PC-9 (cell line): ENCODE measurements around the gene GPHN. TPM values are rescaled to one million over a fixed set of nuclear protein-coding genes. Genes with fewer than 3 reads are reported as not detected.

ENCODE experiments used
- BruUV-seq: library from RNA; stranded (reverse); fragments of 400-500 nt; replicated peaks from 2 replicates; lab custom pipeline; 2021; lab: Mats Ljungman, UMichigan
- CTCF ChIA-PET: fragments of 300-600 bp; sonication (Branson Sonifier 250); formaldehyde crosslinking; loops from one replicate; lab custom pipeline; 2022; ENCODE audit warnings: antibody characterized with exemption; lab: Charles Lee
- POLR2A ChIA-PET: fragments of 300-600 bp; sonication (Branson Sonifier 250); formaldehyde crosslinking; loops from one replicate; lab custom pipeline; 2022; ENCODE audit warnings: antibody characterized with exemption; ENCODE audit not compliant: unreplicated experiment; lab: Charles Lee
- DNase-seq, 2 experiments: peaks; one replicate each; pipeline versions ENCODE4 v3.0.0 to v3.0.0-alpha.2; 2015 to 2022; ENCODE audit warnings: mixed read lengths in 1 of 2
- H2AFZ ChIP-seq: fragments of 200-600 bp; sonication (generic); 2 replicates; pipeline ENCODE4 v1.8.1; 2017; ENCODE audit warnings: antibody characterized with exemption
- H3F3A ChIP-seq: fragments of 200-600 bp; sonication (generic); 2 replicates; pipeline ENCODE4 v1.8.1; 2017; ENCODE audit warnings: antibody characterized with exemption, mild to moderate bottlenecking, low read depth; ENCODE audit not compliant: insufficient read depth
- H3K27ac ChIP-seq: fragments of 200-600 bp; sonication (generic); 2 replicates; pipeline ENCODE4 v1.6.1; 2016; ENCODE audit warnings: mixed run types
- H3K27me3 ChIP-seq: fragments of 200-600 bp; sonication (generic); 2 replicates; pipeline ENCODE4 v1.6.1; 2016; ENCODE audit warnings: low read depth, mixed run types; ENCODE audit not compliant: insufficient read depth
- H3K36me3 ChIP-seq: fragments of 200-600 bp; sonication (generic); 2 replicates; pipeline ENCODE4 v1.6.1; 2016; ENCODE audit warnings: low read depth, mixed run types
- H3K4me1 ChIP-seq: fragments of 200-600 bp; sonication (generic); replicated peaks from 2 replicates; pipeline ENCODE4 v1.6.1; 2016; ENCODE audit warnings: mixed run types; ENCODE audit not compliant: insufficient read depth
- H3K4me2 ChIP-seq: fragments of 200-600 bp; sonication (generic); 2 replicates; pipeline ENCODE4 v1.6.1; 2017; ENCODE audit warnings: mixed run types
- H3K4me3 ChIP-seq: fragments of 200-600 bp; sonication (generic); 2 replicates; pipeline ENCODE4 v1.6.1; 2016; ENCODE audit warnings: mixed run types
- H3K79me2 ChIP-seq: fragments of 200-600 bp; sonication (generic); 2 replicates; pipeline ENCODE4 v1.6.1; 2017; ENCODE audit warnings: low read depth, mixed run types
- H3K9me2 ChIP-seq: fragments of 200-600 bp; sonication (generic); 2 replicates; pipeline ENCODE4 v1.8.1; 2017; ENCODE audit warnings: mild to moderate bottlenecking; ENCODE audit not compliant: insufficient read depth
- H3K9me3 ChIP-seq: fragments of 200-600 bp; sonication (generic); 2 replicates; pipeline ENCODE4 v1.8.1; 2016; ENCODE audit warnings: low read depth; ENCODE audit not compliant: insufficient read depth
- H4K20me1 ChIP-seq: fragments of 200-600 bp; sonication (generic); 2 replicates; pipeline ENCODE4 v1.8.1; 2017; ENCODE audit not compliant: insufficient read depth
- EZH2 ChIP-seq: fragments of 200-600 bp; sonication (generic); IDR thresholded peaks from 2 replicates; pipeline ENCODE4 v1.8.0; 2017; ENCODE audit warnings: antibody characterized with exemption, low read depth
- intact Hi-C: fragments of 100-400 bp; cut with micrococcal nuclease; formaldehyde crosslinking; loops from one replicate; pipeline ENCODE4 v1.10.0; 2022; ENCODE audit not compliant: unreplicated experiment
- total RNA-seq: library from RNA; stranded (reverse); gene quantifications from 2 replicates; pipeline ENCODE4 v1.2.3, GENCODE V29; 2021
- TF ChIP-seq, protein P1 (sequence below): fragments of 200-600 bp; sonication (generic); conservative IDR thresholded peaks from 2 replicates; pipeline ENCODE4 v1.6.1; 2017; ENCODE audit warnings: mixed run types, antibody characterized with exemption, mild to moderate bottlenecking, moderate library complexity

Gene GPHN
- total RNA-seq, 1 experiment from 2014 or later, result 18.3 TPM

DNA sequence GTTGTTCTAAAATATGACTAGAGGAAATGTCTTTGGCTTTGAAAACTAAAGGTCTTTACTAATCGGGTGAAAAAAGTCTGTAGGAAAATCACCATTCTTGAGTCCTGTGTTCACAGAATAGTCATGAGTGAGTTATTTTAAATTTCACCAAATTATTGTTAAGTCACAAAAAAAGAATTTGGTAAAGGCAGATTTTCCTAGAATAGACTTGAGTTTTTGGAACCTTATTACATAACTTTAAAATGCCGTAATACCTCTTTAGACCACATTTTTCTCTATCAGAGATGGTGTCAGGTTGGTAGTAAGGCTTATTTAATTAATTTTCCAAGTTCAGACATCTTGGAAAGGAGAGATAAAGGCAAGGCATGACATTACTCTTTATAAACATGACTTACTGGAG is 496.6 kb downstream of the GPHN start:
- no peaks in the 10 kb centered on the region for H3K36me3 ChIP-seq
- intact Hi-C loops, result no loop called here
- CTCF ChIA-PET, result no interaction called here

DNA sequence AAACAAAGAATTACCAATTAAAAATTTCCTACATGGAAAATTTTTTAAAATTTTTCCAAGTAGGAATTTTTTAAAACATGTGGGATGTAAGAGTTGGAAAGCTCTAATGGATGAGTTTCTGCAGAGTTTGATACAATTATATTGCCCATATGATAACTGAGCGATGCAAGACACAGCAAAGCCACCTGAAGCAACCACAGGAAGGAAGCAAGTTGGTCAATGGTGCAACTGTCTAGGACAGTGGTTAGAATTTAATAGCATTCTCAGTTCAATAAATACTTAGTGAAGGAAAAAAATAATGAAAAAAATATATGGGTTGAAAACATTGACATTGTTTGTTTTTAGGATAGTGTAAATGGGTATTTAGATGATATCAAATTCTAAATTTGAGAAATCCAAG is 502.7 kb downstream of the GPHN start:
- no TSS peak for BruUV-seq
- Histone ChIP-seq H3K36me3 (no peaks in the 10 kb centered on the region), H3K79me2 (no peaks in the 10 kb centered on the region), H3K4me1 (no peaks in the 10 kb centered on the region), H3K4me2 (no peak overlapping the region), H2AFZ (no peak overlapping the region), H3K9me3 (no peaks in the 10 kb centered on the region), H3K9me2 (no peaks in the 10 kb centered on the region), H4K20me1 (no peaks in the 10 kb centered on the region), H3K27ac (no peak overlapping the region), H3F3A (no peaks in the 10 kb centered on the region), H3K27me3 (no peaks in the 10 kb centered on the region), H3K4me3 (no peak overlapping the region)
- DNase-seq, result no peak
- ChIA-PET CTCF (interaction anchor here (0.5 kb wide), 1 partner anchor 212 kb away, joined by 8 read pairs; no protein-coding TSS in a partner anchor), POLR2A (no interaction called here)
- intact Hi-C loops, result no loop called here
- TF ChIP-seq, protein P1, sequence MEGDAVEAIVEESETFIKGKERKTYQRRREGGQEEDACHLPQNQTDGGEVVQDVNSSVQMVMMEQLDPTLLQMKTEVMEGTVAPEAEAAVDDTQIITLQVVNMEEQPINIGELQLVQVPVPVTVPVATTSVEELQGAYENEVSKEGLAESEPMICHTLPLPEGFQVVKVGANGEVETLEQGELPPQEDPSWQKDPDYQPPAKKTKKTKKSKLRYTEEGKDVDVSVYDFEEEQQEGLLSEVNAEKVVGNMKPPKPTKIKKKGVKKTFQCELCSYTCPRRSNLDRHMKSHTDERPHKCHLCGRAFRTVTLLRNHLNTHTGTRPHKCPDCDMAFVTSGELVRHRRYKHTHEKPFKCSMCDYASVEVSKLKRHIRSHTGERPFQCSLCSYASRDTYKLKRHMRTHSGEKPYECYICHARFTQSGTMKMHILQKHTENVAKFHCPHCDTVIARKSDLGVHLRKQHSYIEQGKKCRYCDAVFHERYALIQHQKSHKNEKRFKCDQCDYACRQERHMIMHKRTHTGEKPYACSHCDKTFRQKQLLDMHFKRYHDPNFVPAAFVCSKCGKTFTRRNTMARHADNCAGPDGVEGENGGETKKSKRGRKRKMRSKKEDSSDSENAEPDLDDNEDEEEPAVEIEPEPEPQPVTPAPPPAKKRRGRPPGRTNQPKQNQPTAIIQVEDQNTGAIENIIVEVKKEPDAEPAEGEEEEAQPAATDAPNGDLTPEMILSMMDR, result no peak
- TF ChIP-seq EZH2, result no peak

More for the DNA sequence above, 496.6 kb downstream of the GPHN start:
- H3K4me3 ChIP-seq, result no peak overlapping the region
- DNase-seq, result no peak
- no peaks in the 10 kb centered on the region for H3K27me3 ChIP-seq
- H3K79me2 ChIP-seq, result no peaks in the 10 kb centered on the region
- no peaks in the 10 kb centered on the region for H3K9me3 ChIP-seq
- H3K27ac ChIP-seq, result no peak overlapping the region
- 0 out of 2 replicates have a peak, but pooled peaks cover 4% of the 10 kb centered on the region for H4K20me1 ChIP-seq
- no peak for TF ChIP-seq EZH2
- TF ChIP-seq, protein P1, result no peak
- POLR2A ChIA-PET, result no interaction called here
- no peaks in the 10 kb centered on the region for H3K9me2 ChIP-seq
- H3K4me1 ChIP-seq, result no peaks in the 10 kb centered on the region
- H3K4me2 ChIP-seq, result no peak overlapping the region
- no peaks in the 10 kb centered on the region for H3F3A ChIP-seq
- no TSS peak for BruUV-seq
- H2AFZ ChIP-seq, result no peak overlapping the region

DNA sequence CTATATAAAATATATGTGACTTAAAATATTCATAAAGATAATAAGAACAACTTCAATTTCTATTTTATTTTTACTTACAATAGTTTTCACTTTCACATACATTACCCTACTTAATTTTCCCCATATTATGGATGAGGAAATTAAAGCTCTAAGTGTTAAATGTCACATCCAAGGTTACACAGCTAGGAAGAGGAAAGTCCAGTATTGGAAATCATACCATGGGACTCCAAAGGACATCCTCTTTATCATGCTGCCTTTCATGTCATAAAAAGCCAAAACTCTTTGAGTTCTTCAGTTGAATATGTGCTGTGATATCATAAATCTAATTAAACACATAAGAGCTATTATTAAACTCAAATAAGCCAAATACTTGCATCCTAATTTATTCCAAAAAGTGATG is 508.9 kb downstream of the GPHN start:
- no peak for DNase-seq
- no peak overlapping the region for H3K4me3 ChIP-seq
- no TSS peak for BruUV-seq
- ChIA-PET CTCF (no interaction called here), POLR2A (no interaction called here)
- no peaks in the 10 kb centered on the region for H3K79me2 ChIP-seq
- no peaks in the 10 kb centered on the region for H3K4me1 ChIP-seq
- no peak overlapping the region for H3K4me2 ChIP-seq
- H2AFZ ChIP-seq, result no peak overlapping the region
- no peaks in the 10 kb centered on the region for H3K36me3 ChIP-seq
- no peaks in the 10 kb centered on the region for H3K9me3 ChIP-seq
- no peak overlapping the region for H3K27ac ChIP-seq
- TF ChIP-seq EZH2, result no peak
- TF ChIP-seq, protein P1, result no peak
- no peaks in the 10 kb centered on the region for H3K27me3 ChIP-seq
- intact Hi-C loops, result no loop called here
- no peaks in the 10 kb centered on the region for H3K9me2 ChIP-seq
- H4K20me1 ChIP-seq, result no peaks in the 10 kb centered on the region
- no peaks in the 10 kb centered on the region for H3F3A ChIP-seq
